ENCODE data around the gene NRXN3.

The NRXN3 gene

GRCh38 chr14:78445275-78445674 is 275.1 kb downstream of the NRXN3 start:
- TF ChIP-seq CTCF (IDR thresholded peaks at IDR 0.05; ENCODE audit: low read depth, low read length, missing control alignments), result no peak
- in situ Hi-C loops (cut with HindIII; ENCODE audit: low sequenced_read_pairs), result no loop called here
- no peak overlapping the region for H3K4me3 ChIP-seq (ENCODE audit: low read depth, low read length)
- DNase-seq (ENCODE audit: low read depth), result no peak

DNA sequence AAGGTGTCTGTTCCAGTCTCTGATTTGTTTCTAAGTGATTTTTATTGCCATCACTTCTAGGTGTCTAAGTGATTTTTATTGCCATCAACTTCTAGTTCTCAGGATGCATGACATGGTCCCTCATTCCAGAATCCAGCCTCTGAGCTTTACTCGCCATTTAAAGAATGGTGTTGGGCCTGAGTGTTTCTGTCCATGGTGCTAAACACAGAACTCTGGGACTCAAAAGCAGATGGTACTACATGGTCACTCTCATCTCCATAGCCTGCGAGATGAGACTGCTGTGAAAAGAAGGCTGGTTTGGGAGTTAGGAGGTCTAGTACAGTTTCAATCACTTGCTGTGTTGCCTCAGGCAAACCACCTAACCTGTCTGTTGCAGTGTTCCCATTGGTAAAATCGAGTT is 276.6 kb downstream of the NRXN3 start:
- in situ Hi-C loops (cut with HindIII; ENCODE audit: low sequenced_read_pairs), result no loop called here
- no peak overlapping the region for H3K4me3 ChIP-seq (ENCODE audit: low read depth, low read length)
- DNase-seq (ENCODE audit: low read depth), result peak; percentile 8
- TF ChIP-seq CTCF (IDR thresholded peaks at IDR 0.05; ENCODE audit: low read depth, low read length, missing control alignments), result no peak

GRCh38 chr14:78448164-78449094 is 278.3 kb downstream of the NRXN3 start:
- TF ChIP-seq CTCF (IDR thresholded peaks at IDR 0.05; ENCODE audit: low read depth, low read length, missing control alignments), result peak; percentile 50
- in situ Hi-C loops (cut with HindIII; ENCODE audit: low sequenced_read_pairs), result no loop called here
- H3K4me3 ChIP-seq (ENCODE audit: low read depth, low read length), result no peak overlapping the region
- no peak for DNase-seq (ENCODE audit: low read depth)

GRCh38 chr14:78450669-78451318 is 280.6 kb downstream of the NRXN3 start:
- no peak for TF ChIP-seq CTCF (IDR thresholded peaks at IDR 0.05; ENCODE audit: low read depth, low read length, missing control alignments)
- in situ Hi-C loops (cut with HindIII; ENCODE audit: low sequenced_read_pairs), result no loop called here
- H3K4me3 ChIP-seq (ENCODE audit: low read depth, low read length), result no peak overlapping the region
- no peak for DNase-seq (ENCODE audit: low read depth)

DNA sequence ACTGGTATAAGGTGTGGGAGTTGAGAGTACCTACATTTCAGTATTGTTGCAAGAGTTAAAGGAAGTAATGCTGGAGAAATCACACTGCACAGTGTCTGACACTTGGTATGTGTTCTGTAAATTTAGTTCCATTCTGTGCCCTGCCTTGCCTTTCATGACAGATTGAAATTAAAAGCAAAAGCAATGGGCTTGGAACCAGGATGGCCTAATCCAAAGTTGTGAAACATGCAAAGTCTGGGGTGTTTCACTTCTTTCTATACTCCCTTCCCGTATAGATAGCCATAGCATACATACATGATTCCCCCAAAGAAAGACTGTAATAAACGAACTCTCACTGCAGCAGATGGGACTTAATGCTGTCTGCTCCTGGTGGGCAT is 281.1 kb downstream of the NRXN3 start:
- DNase-seq (ENCODE audit: low read depth), result no peak
- in situ Hi-C loops (cut with HindIII; ENCODE audit: low sequenced_read_pairs), result no loop called here
- H3K4me3 ChIP-seq (ENCODE audit: low read depth, low read length), result no peak overlapping the region
- no peak for TF ChIP-seq CTCF (IDR thresholded peaks at IDR 0.05; ENCODE audit: low read depth, low read length, missing control alignments)

DNA sequence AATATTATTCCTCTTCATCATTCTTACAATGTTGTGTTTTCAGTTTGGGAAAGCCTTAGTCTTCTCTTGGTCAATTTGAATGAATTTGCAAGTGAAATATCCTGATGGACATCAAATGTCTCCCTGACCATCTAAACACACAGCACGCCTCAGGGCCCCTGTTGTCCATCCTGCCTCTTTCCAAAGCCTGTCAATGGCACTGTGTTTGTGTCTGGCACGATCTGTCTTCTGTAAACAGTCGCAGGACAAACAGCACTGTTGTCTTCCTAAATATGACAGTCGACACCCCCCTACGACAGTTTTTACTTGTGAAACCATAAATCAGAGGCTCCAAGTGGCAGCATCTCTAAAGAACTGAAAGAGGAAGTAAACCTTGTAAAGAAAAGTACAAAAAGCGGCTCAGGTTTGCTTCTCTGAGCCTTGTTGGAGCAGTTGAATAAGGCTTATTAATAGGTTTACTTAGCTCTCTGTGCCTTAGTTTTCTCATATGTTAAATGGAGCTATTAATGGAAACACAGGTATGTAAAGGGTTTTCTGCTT is 285.8 kb downstream of the NRXN3 start:
- DNase-seq (ENCODE audit: low read depth), result no peak
- in situ Hi-C loops (cut with HindIII; ENCODE audit: low sequenced_read_pairs), result no loop called here

More for the DNA sequence above, 285.8 kb downstream of the NRXN3 start:
- no peak overlapping the region for H3K4me3 ChIP-seq (ENCODE audit: low read depth, low read length)
- TF ChIP-seq CTCF (IDR thresholded peaks at IDR 0.05; ENCODE audit: low read depth, low read length, missing control alignments), result no peak

Data from astrocyte of the cerebellum (primary cell).